HG03469 (cell line): Measurements from ENCODE around the gene PET100.

ENCODE experiments used
- ATAC-seq: cut with Tn5 transposase; IDR thresholded peaks from one replicate; pipeline ENCODE4 v1.9.1; 2021; ENCODE audit warnings: mild to moderate bottlenecking, moderate library complexity, moderate number of reproducible peaks; ENCODE audit not compliant: unreplicated experiment

Gene PET100

GRCh38 chr19:7647156-7647555 lies 17.6 kb downstream of the PET100 start:
- no peak for ATAC-seq

GRCh38 chr19:7648265-7649014 lies 18.8 kb downstream of the PET100 start:
- ATAC-seq = no peak

GRCh38 chr19:7650148-7650547 lies 20.6 kb downstream of the PET100 start:
- no peak for ATAC-seq

- ATAC-seq = no peak
Measured at GRCh38 chr19:7652061-7652641, 22.6 kb downstream of the PET100 start.

GRCh38 chr19:7654401-7654800 lies 24.8 kb downstream of the PET100 start:
- ATAC-seq = no peak

- ATAC-seq = no peak
Measured at GRCh38 chr19:7655581-7655980, 26.0 kb downstream of the PET100 start.

- no peak for ATAC-seq
Measured at GRCh38 chr19:7657131-7657751, 27.6 kb downstream of the PET100 start.

- no peak for ATAC-seq
Measured at GRCh38 chr19:7658219-7658686, 28.7 kb downstream of the PET100 start.

GRCh38 chr19:7661744-7662538 lies 32.3 kb downstream of the PET100 start:
- no peak for ATAC-seq

GRCh38 chr19:7662657-7663056 lies 33.1 kb downstream of the PET100 start:
- no peak for ATAC-seq

GRCh38 chr19:7663706-7664105 lies 34.1 kb downstream of the PET100 start:
- ATAC-seq = no peak

- no peak for ATAC-seq
Measured at GRCh38 chr19:7665076-7665475, 35.5 kb downstream of the PET100 start.

GRCh38 chr19:7668842-7669241 lies 39.2 kb downstream of the PET100 start, which contains the start of gene RETN:
RETN (plus strand) TSS chr19:7669049; CDS start chr19:7669327, 278 bp downstream.
- no peak for ATAC-seq

- ATAC-seq = no peak
Measured at GRCh38 chr19:7669641-7670040, 40.0 kb downstream of the PET100 start.

GRCh38 chr19:7670150-7670783 lies 40.7 kb downstream of the PET100 start:
- no peak for ATAC-seq

- no peak for ATAC-seq
Measured at GRCh38 chr19:7670790-7671189, 41.2 kb downstream of the PET100 start.

GRCh38 chr19:7672522-7672921 lies 42.9 kb downstream of the PET100 start:
- ATAC-seq = no peak

- no peak for ATAC-seq
Measured at GRCh38 chr19:7674010-7675005, 44.7 kb downstream of the PET100 start.

- ATAC-seq = no peak
Measured at GRCh38 chr19:7676376-7676775, 46.8 kb downstream of the PET100 start.
